Endothelial cell (in vitro differentiated cells): ENCODE results near the gene TAGLN2. TPM values are rescaled to one million over a fixed set of nuclear protein-coding genes. Genes with fewer than 3 reads are reported as not detected.

ENCODE experiments used
- DNase-seq: peaks from one replicate; pipeline ENCODE4 v3.0.0; 2021; ENCODE audit warnings: low spot score
- H3K27ac Mint-ChIP-seq: one replicate; pipeline ENCODE4 v1.8.0; 2021; ENCODE audit warnings: mixed read lengths, inconsistent platforms; ENCODE audit not compliant: unreplicated experiment
- H3K27me3 Mint-ChIP-seq: one replicate; pipeline ENCODE4 v1.8.0; 2021; ENCODE audit warnings: mild to moderate bottlenecking, moderate library complexity, mixed read lengths, inconsistent platforms; ENCODE audit not compliant: unreplicated experiment
- H3K36me3 Mint-ChIP-seq: one replicate; pipeline ENCODE4 v1.8.0; 2021; ENCODE audit warnings: mild to moderate bottlenecking, low read depth, mixed read lengths, inconsistent platforms; ENCODE audit not compliant: unreplicated experiment
- H3K4me1 Mint-ChIP-seq: one replicate; pipeline ENCODE4 v1.8.0; 2021; ENCODE audit warnings: mild to moderate bottlenecking, mixed read lengths, inconsistent platforms; ENCODE audit not compliant: unreplicated experiment
- H3K4me3 Mint-ChIP-seq: one replicate; pipeline ENCODE4 v1.8.0; 2021; ENCODE audit warnings: mild to moderate bottlenecking, mixed read lengths, inconsistent platforms; ENCODE audit not compliant: unreplicated experiment
- H3K9me3 Mint-ChIP-seq: one replicate; pipeline ENCODE4 v1.8.0; 2021; ENCODE audit warnings: mixed read lengths, inconsistent platforms; ENCODE audit not compliant: unreplicated experiment
- CTCF ChIP-seq: fragments of 200-600 bp; sonication (generic); IDR thresholded peaks from one replicate; pipeline ENCODE4 v1.5.0; 2021; ENCODE audit warnings: antibody characterized with exemption; ENCODE audit not compliant: unreplicated experiment
- total RNA-seq: library from RNA; stranded (reverse); fragmentation: NEBNext Ultra II Directional; extraction: Animal tissue kit (Norgen Biotek cat#: 25700); gene quantifications from one replicate; pipeline ENCODE4 v1.2.1, GENCODE V29; 2021; ENCODE audit not compliant: unreplicated experiment

The TAGLN2 gene
- total RNA-seq, 1 donor from 2014 or later: 95.2 TPM

GRCh38 chr1:159879136-159879535 is 46.2 kb downstream of the TAGLN2 start:
- no peak overlapping the region for H3K4me3 Mint-ChIP-seq
- peaks cover 13% of the 10 kb centered on the region for H3K4me1 Mint-ChIP-seq
- H3K36me3 Mint-ChIP-seq: no peaks in the 10 kb centered on the region
- H3K27me3 Mint-ChIP-seq: no peaks in the 10 kb centered on the region
- TF ChIP-seq CTCF: no peak
- H3K9me3 Mint-ChIP-seq: no peaks in the 10 kb centered on the region
- H3K27ac Mint-ChIP-seq: no peak overlapping the region
- DNase-seq: no peak

GRCh38 chr1:159877695-159878444 is 47.4 kb downstream of the TAGLN2 start:
- no peak for DNase-seq
- Mint-ChIP-seq H3K4me1 (peaks cover 20% of the 10 kb centered on the region), H3K27me3 (no peaks in the 10 kb centered on the region), H3K27ac (no peak overlapping the region), H3K4me3 (no peak overlapping the region), H3K9me3 (no peaks in the 10 kb centered on the region), H3K36me3 (no peaks in the 10 kb centered on the region)
- no peak for TF ChIP-seq CTCF

GRCh38 chr1:159873530-159874143 is 51.7 kb downstream of the TAGLN2 start:
- no peak for TF ChIP-seq CTCF
- peak overlapping the region; percentile 25 for H3K27ac Mint-ChIP-seq
- no peak overlapping the region for H3K4me3 Mint-ChIP-seq
- H3K4me1 Mint-ChIP-seq: peaks cover 15% of the 10 kb centered on the region
- peaks cover 1% of the 10 kb centered on the region for H3K27me3 Mint-ChIP-seq
- H3K9me3 Mint-ChIP-seq: no peaks in the 10 kb centered on the region
- DNase-seq: no peak
- H3K36me3 Mint-ChIP-seq: peaks cover 4% of the 10 kb centered on the region

GRCh38 chr1:159872891-159873290 is 52.4 kb downstream of the TAGLN2 start:
- Mint-ChIP-seq H3K4me3 (no peak overlapping the region), H3K27me3 (peaks cover 1% of the 10 kb centered on the region), H3K9me3 (no peaks in the 10 kb centered on the region), H3K27ac (no peak overlapping the region), H3K4me1 (peaks cover 10% of the 10 kb centered on the region), H3K36me3 (peaks cover 4% of the 10 kb centered on the region)
- no peak for DNase-seq
- TF ChIP-seq CTCF: no peak

- no peak for TF ChIP-seq CTCF
Observed at GRCh38 chr1:159870704-159871103, 54.6 kb downstream of the TAGLN2 start.

More at GRCh38 chr1:159870704-159871103, 54.6 kb downstream of the TAGLN2 start:
- Mint-ChIP-seq H3K4me1 (peaks cover 14% of the 10 kb centered on the region), H3K9me3 (no peaks in the 10 kb centered on the region), H3K36me3 (peaks cover 4% of the 10 kb centered on the region), H3K27me3 (peaks cover 8% of the 10 kb centered on the region), H3K4me3 (no peak overlapping the region), H3K27ac (no peak overlapping the region)
- no peak for DNase-seq
